Measurements from ENCODE around the gene RASGRF1. TPM values are rescaled to one million over a fixed set of nuclear protein-coding genes. Genes with fewer than 3 reads are reported as not detected.

Gene RASGRF1
- total RNA-seq, 1 experiment from 2014 or later, result 0.59 TPM

- CTCF ChIA-PET, result no interaction called here
- TF ChIP-seq REST (IDR thresholded peaks at IDR 0.05; ENCODE audit: insufficient read depth in 1 of 2, low read depth in 2 of 2, low read length in 1 of 2) (no peak), SIN3A (IDR thresholded peaks at IDR 0.05; ENCODE audit: borderline replicate concordance, insufficient read depth, low read depth, low read length) (0 out of 2 replicates have a peak, but pooled peaks have one; percentile 13), POLR2AphosphoS5 (IDR thresholded peaks at IDR 0.05; ENCODE audit: low read depth, low read length) (peak; percentile 53; the same call in 1 of the 2 replicates), TCF7L2 (IDR thresholded peaks at IDR 0.05; ENCODE audit: low read depth, low read length) (no peak), CTCF (IDR thresholded peaks at IDR 0.05) (no peak)
- no TSS peak for BruUV-seq (replicated peaks)
- ATAC-seq, result no peak
- intact Hi-C loops (cut with micrococcal nuclease; ENCODE audit: unreplicated experiment), result loop anchor here (5.0 kb wide), 1 partner anchor 256 kb away; no protein-coding TSS in a partner anchor
- Histone ChIP-seq H3K9me3 (ENCODE audit: control insufficient read depth, insufficient read depth, low read depth, low read length) (no peaks in the 10 kb centered on the region), H3K27ac (ENCODE audit: low read length) (peak overlapping the region; percentile 57), H3K4me1 (ENCODE audit: control insufficient read depth, insufficient read depth, low read length) (peaks cover 40% of the 10 kb centered on the region), H3K27me3 (ENCODE audit: control insufficient read depth, insufficient read depth, low read length) (no peaks in the 10 kb centered on the region), H3K4me3 (ENCODE audit: low read depth in 2 of 2, low read length in 2 of 2) (no peak overlapping the region), H3K36me3 (ENCODE audit: control insufficient read depth, insufficient read depth, low read length) (peaks cover 3% of the 10 kb centered on the region)
- in situ Hi-C loops (cut with HindIII; ENCODE audit: low pct_unique_long_range_greater_than_20kb, low sequenced_read_pairs), result no loop called here
- POLR2A ChIA-PET, result no interaction called here
- DNase-seq (ENCODE audit: low read depth, low spot score), result no peak
Observed at GRCh38 chr15:78925956-78926743, 164.4 kb downstream of the RASGRF1 start.

- Histone ChIP-seq H3K27me3 (ENCODE audit: control insufficient read depth, insufficient read depth, low read length) (no peaks in the 10 kb centered on the region), H3K27ac (ENCODE audit: low read length) (peak overlapping the region; percentile 57; the same call in 1 of the 2 replicates), H3K9me3 (ENCODE audit: control insufficient read depth, insufficient read depth, low read depth, low read length) (no peaks in the 10 kb centered on the region), H3K4me3 (ENCODE audit: low read depth in 2 of 2, low read length in 2 of 2) (no peak overlapping the region), H3K36me3 (ENCODE audit: control insufficient read depth, insufficient read depth, low read length) (peaks cover 3% of the 10 kb centered on the region), H3K4me1 (ENCODE audit: control insufficient read depth, insufficient read depth, low read length) (peaks cover 31% of the 10 kb centered on the region)
- POLR2A ChIA-PET, result interaction anchor here (0.6 kb wide), 2 partner anchors 33 to 233 kb away, joined by 3 to 14 read pairs; no protein-coding TSS in a partner anchor
- no TSS peak for BruUV-seq (replicated peaks)
- CTCF ChIA-PET, result interaction anchor here (0.7 to 1.1 kb wide), 2 partner anchors 138 to 327 kb away, joined by 3 to 5 read pairs; no protein-coding TSS in a partner anchor
- ATAC-seq (no peak), DNase-seq (ENCODE audit: low read depth, low spot score) (no peak)
- intact Hi-C loops (cut with micrococcal nuclease; ENCODE audit: unreplicated experiment) (loop anchor here (5.0 kb wide), 1 partner anchor 257 kb away; no protein-coding TSS in a partner anchor), in situ Hi-C loops (cut with HindIII; ENCODE audit: low pct_unique_long_range_greater_than_20kb, low sequenced_read_pairs) (no loop called here)
- no peak for TF ChIP-seq SIN3A (IDR thresholded peaks at IDR 0.05; ENCODE audit: borderline replicate concordance, insufficient read depth, low read depth, low read length)
- no peak for TF ChIP-seq REST (IDR thresholded peaks at IDR 0.05; ENCODE audit: insufficient read depth in 1 of 2, low read depth in 2 of 2, low read length in 1 of 2)
- TF ChIP-seq TCF7L2 (IDR thresholded peaks at IDR 0.05; ENCODE audit: low read depth, low read length), result no peak
- no peak for TF ChIP-seq CTCF (IDR thresholded peaks at IDR 0.05)
- 0 out of 2 replicates have a peak, but pooled peaks have one; percentile 2 for TF ChIP-seq POLR2AphosphoS5 (IDR thresholded peaks at IDR 0.05; ENCODE audit: low read depth, low read length)
Observed at GRCh38 chr15:78925076-78925624, 165.4 kb downstream of the RASGRF1 start.

Measured in Panc1 (cell line).